HG02852 (cell line): Measurements from ENCODE around the gene MSRB1.

ENCODE experiments used
- ATAC-seq: cut with Tn5 transposase; IDR thresholded peaks from one replicate; pipeline ENCODE4 v1.9.1; 2021; ENCODE audit warnings: mild to moderate bottlenecking, moderate library complexity; ENCODE audit not compliant: unreplicated experiment

The MSRB1 gene

GRCh38 chr16:1979271-1980029 lies 36.5 kb upstream of the MSRB1 start:
- no peak for ATAC-seq

GRCh38 chr16:1978476-1979120 lies 35.6 kb upstream of the MSRB1 start:
- no peak for ATAC-seq

- no peak for ATAC-seq
Measured at GRCh38 chr16:1977875-1978268, 34.9 kb upstream of the MSRB1 start.

- ATAC-seq = no peak
Measured at GRCh38 chr16:1976951-1977874, 34.2 kb upstream of the MSRB1 start.

- ATAC-seq = no peak
Measured at GRCh38 chr16:1976216-1976520, 33.2 kb upstream of the MSRB1 start.

- no peak for ATAC-seq
Measured at GRCh38 chr16:1975432-1976215, 32.6 kb upstream of the MSRB1 start.

- no peak for ATAC-seq
Measured at GRCh38 chr16:1974157-1975070, 31.4 kb upstream of the MSRB1 start.

GRCh38 chr16:1973461-1974156 lies 30.6 kb upstream of the MSRB1 start:
- no peak for ATAC-seq

- no peak for ATAC-seq
Measured at GRCh38 chr16:1972490-1972877, 29.5 kb upstream of the MSRB1 start.

GRCh38 chr16:1971796-1972489 lies 28.9 kb upstream of the MSRB1 start, which contains the start of gene TBL3:
Gene TBL3, plus strand, starts transcription at chr16:1972053. Its CDS starts 112 bp downstream, at chr16:1972165.
- ATAC-seq = peak; percentile 77

- no peak for ATAC-seq
Measured at GRCh38 chr16:1968146-1968953, 25.4 kb upstream of the MSRB1 start.

- no peak for ATAC-seq
Measured at GRCh38 chr16:1966460-1966859, 23.5 kb upstream of the MSRB1 start, which contains the start of gene RNF151. Gene RNF151, plus strand, starts transcription at chr16:1966856. Its CDS starts 26 bp downstream, at chr16:1966882.

- ATAC-seq = no peak
Measured at GRCh38 chr16:1965396-1966001, 22.5 kb upstream of the MSRB1 start.

- ATAC-seq = peak; percentile 79
Measured at GRCh38 chr16:1964506-1965395, 21.8 kb upstream of the MSRB1 start, which contains the start of gene RPS2. Gene RPS2, minus strand, starts transcription at chr16:1964826. Its CDS starts 201 bp downstream, at chr16:1964625.

- ATAC-seq = peak; percentile 5
Measured at GRCh38 chr16:1963806-1964505, 21.0 kb upstream of the MSRB1 start.
